Right forelimb (tissue), 1 donor: ENCODE results near the gene CENPS.
"Not testable (repeated sequence)": the region's sequence is repeated elsewhere in the genome, so short reads cannot be mapped to it uniquely, and the experiment has no call there.

Source experiments
- DNase-seq: peaks from one replicate; pipeline ENCODE4 v3.0.0-alpha.2; 2018

CENPS gene

GRCh38 chr1:10456048-10456447 lies 25.8 kb downstream of the CENPS start:
- DNase-seq, result no peak

- no peak for DNase-seq
Measured at GRCh38 chr1:10456661-10457060, 26.4 kb downstream of the CENPS start.

DNA sequence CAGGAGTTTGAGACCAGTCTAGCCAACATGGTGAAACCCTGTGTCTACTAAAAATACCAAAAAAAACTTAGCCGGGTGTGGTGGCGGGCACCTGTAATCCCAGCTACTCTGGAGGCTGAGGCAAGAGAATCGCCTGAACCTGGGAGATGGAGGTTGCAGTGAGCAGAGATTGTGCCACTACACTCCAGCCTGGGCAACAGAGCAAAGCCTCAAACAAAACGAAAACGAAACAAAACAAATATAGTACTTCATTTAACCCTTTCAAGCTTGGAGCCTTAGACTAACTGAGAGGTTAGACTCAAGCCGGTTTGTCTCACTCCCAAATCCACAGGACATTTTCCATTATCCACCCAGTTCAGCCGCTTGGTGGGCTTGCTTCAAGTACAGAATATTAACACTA lies 27.2 kb downstream of the CENPS start:
- DNase-seq, result not testable (repeated sequence)

DNA sequence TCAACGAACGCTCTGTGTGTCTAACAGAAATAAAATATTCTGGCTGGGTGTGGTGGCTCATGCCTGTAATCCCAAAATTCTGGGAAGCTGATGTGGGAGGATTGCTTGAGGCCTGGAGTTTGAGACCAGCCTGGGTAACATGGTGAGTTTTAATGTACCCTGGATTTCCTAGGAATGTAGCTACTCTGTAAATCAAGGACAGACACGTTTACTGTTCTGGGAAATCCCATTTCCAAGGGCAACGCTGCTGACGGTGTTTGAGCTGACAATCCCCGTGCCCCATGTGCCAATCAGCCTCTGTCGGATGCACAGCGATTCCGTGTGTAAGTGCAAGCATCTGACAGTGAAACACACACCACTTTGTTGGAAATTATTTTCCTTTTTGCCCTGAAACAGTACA lies 27.6 kb downstream of the CENPS start:
- no peak for DNase-seq

- DNase-seq, result no peak
Measured at GRCh38 chr1:10459184-10459583, 29.0 kb downstream of the CENPS start.

GRCh38 chr1:10467078-10467477 lies 36.8 kb downstream of the CENPS start:
- DNase-seq, result no peak

DNA sequence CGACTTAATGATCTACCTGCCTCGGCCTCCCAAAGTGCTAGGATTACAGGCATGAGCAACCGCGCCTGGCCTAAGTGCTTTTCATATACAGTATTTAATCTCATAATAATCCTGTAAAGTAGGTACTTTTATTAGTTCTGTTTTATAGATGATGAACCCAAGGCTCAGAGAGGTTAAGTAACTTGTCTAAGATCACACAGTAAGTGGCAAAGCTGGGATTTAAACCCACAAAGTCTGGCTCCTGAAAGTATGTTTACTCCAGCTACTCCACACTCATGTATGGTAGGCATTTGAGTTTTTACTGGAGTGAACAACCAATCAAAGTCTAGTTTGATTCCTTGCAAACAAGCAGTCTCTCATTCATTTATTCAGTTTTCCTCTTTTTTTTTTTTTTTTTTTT lies 39.8 kb downstream of the CENPS start:
- DNase-seq, result no peak

DNA sequence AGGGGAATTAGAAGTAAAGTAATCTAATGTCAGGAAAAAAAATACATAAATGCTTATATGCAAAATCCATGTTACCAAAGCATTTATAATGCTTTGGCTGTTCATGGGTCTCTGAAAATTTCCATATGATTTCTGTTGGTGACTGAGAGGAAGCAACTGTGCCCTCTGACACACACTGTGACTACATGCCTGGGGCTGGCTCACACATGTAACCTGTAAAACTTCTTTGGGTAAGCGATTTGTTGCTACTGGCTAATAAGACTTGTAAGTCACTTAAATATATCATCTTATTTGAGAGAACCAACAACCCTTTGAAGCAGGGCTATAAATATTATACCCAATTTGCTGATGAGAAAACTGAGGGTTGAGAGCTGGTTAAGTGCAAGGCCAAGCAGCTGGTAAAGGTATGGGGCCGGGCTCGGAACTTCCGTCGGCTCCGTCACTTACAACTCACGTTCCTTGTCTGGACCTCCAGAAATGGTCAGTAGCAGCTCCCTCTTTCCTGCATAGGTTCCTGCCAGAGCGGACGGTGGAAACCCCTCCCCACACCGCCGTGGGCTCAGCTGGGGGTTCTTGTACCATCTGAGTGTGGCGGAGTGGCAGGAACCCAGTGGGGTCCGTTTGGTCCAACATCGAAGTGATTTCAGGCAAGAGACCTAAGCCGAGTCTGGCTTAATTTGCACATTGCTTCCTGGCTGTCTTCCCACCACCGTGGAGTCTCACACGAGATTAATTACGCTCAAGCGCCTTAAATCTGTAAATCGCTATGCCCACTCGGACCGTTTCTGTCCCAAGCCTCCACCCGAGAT lies 41.4 kb downstream of the CENPS start:
- DNase-seq, result no peak

DNA sequence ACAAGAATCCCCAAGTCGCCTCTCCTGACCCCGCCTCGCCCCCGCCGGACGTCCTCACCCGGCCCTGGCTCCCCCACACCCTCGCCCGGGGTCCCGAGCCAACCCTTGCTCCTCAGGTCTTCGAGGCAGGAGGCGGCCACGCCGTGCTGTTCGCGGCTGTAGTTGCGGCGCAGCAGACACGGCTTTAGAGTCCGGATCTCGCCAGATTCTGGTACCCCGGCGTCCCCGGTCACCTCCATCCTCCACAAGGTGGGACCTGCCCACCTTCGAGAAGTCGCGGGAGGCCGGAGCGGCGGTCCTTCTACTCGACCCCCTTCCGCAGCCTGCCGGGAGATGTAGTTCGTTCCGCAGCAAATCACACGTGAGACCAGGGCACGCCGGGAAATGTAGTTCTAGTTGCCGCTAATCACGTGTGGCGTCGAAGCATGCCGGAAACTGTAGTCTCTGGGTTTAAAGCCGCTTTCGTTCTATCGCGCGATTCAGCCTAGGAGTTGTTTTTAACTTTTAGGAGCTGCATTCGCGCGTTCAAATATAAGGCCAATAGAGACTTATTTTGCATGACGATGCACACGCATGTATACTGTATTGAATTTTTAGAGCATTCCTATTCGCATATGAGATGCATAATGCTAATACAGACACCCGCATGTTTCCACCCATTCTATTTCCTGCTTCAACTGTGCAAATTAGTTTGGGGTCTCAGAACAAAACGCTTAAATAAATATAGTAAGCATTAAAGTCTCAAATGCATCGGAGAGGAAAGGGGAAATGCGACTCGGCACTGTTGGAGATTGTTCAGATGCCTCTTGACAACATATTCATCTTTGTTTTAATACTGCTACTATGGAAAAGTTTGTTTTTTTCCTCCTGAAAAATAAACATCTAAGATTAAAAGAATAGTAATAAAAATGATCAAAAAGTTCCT lies 42.2 kb downstream of the CENPS start, which contains the start of gene DFFA:
TSS of gene DFFA (minus strand) at position 310 of the 925 bp plus-strand sequence. CDS start at position 239, 71 bp downstream.
- peak; percentile 95 for DNase-seq

GRCh38 chr1:10473145-10473765 lies 43.0 kb downstream of the CENPS start:
- no peak for DNase-seq

- not testable (repeated sequence) for DNase-seq
Measured at GRCh38 chr1:10474309-10474612, 44.0 kb downstream of the CENPS start.

DNA sequence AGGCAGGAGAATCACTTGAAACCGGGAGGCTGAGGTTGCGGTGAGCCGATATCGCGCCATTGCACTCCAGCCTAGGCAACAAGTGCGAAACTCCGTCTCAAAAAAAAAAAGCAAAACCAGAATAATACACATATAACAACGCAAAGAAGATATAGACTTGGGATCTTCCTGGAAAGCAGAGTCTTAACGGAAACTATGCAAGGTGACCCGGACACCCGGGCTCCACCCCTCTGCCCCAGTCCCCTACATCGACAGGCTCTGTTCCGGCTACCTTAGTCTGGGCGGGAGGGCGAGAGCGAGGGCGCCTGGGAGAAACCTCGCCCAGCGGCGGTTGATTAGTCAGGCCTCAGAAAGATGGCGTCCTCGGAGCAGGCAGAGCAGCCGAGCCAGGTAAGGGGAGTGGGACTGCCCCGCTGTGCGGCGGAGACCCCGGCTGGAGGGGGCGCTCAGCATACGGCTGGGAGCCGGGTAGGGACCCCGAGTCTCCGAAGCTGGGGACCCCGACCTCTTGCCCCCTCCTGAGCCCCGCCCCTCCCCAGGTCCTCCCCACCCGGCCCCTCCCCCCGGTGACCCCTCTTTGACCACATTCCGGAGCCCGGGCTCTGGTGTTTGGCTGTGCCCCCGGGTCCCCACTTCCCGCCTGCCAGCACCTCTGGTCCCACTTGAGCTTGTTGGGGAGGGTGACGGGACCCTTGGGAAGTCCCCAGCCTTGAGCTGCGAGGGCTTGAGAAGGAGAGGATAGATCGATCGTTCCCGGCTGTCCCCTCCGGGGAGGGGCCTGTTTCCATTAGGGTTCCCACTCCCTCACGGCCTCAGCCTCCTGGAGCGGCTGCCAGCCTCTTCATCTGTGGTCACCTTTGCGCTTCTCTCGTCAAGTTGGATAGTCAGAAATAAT lies 44.6 kb downstream of the CENPS start, which contains the start of gene PEX14:
TSS of gene PEX14 (plus strand) at position 338 of the 895 bp plus-strand sequence. CDS start at position 355, 17 bp downstream.
- peak; percentile 90 for DNase-seq

DNA sequence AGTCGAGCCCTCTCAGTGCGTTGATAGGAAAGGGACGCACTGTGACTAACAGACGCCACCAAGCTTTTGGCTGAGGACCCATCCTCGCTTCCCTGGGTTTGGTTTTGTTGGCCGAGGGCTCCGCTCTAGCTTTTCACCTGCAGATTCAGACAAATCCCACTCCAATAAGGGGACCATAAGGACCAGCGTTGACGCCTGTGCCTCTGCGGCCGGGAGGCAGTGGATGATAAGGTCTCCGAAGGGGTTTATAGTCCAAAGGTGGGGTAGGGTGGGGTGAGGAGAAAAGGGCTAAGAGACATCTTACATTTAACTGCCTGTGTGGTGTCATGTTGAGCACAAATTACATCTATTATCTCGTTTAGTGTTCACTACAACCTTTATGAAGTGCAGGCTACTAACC lies 45.3 kb downstream of the CENPS start:
- DNase-seq, result no peak

- DNase-seq, result no peak
Measured at GRCh38 chr1:10479296-10479695, 49.1 kb downstream of the CENPS start.

DNA sequence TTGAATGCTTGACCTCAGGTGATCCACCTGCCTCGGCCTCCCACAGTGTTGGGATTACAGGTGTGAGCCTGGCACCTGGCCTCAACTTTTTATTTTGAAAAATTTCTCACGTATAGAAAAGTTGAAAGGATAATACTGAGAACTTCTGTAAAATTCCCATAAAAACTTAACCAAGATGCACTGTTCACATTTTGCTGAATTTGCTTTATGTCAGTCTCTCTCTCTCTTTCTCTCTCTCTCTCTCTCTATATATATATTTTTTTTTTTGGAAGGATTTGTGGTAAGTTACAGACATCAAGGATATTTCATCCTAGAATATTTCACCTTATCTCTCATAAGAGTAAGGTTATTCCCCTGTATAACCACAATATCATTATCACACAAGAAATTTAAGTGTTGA lies 50.4 kb downstream of the CENPS start:
- DNase-seq, result no peak

- DNase-seq, result no peak
Measured at GRCh38 chr1:10484521-10484920, 54.3 kb downstream of the CENPS start.

- DNase-seq, result no peak
Measured at GRCh38 chr1:10489291-10490055, 59.2 kb downstream of the CENPS start.

DNA sequence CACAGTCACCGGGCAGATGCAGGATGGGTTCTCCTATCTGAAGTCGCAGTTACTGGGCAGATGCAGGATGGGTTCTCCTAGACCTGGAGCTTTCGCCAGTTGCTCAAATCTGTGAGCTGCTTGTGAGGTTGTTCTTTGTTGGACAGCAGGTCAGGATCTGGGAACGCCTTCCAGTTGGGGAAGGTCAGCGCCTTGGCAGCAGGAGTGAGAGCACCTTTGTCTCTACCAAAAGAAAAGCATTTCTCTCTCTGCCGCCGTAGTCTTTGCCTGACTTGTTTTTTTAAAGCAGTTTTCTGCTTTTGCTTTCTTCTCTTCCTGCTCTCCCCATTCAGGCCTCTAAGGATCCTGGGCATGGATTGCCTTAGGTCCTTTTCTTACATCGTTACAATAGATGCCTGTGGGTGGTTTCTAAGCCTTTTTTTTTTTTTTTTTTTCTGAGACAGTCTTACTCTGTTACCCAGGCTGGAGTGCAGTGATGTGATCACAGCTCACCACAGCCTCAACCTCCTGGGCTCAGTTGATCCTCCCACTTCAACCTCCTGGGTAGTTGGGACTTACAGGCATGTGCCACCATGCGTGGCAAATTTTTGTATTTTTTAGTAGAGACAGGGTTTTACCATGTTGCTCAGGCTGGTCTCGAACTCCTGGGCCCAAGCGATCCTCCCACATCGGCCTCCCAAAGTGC lies 60.2 kb downstream of the CENPS start:
- DNase-seq, result no peak
